Sigmoid colon (tissue), 4 donors: ENCODE measurements around the gene ZNF467.

Experiments
- POLR2A ChIP-seq, 2 donors: fragments of 450-650 bp; IDR thresholded peaks; one replicate each; pipeline ENCODE4 v1.6.1; 2016; ENCODE audit warnings: antibody characterized with exemption in 2 of 2, mild to moderate bottlenecking in 2 of 2, moderate library complexity in 2 of 2
- POLR2AphosphoS5 ChIP-seq, 4 donors: sonication (generic); formaldehyde crosslinking; IDR thresholded peaks; one replicate each; pipeline ENCODE4 v1.6.1; 2017; ENCODE audit warnings: antibody characterized with exemption in 4 of 4
- TF ChIP-seq, protein P1 (sequence below), 4 experiments: fragments of 450-650 bp in 3 of 4; fragments of 200-600 bp in 1 of 4; IDR thresholded peaks; one replicate each; pipeline ENCODE4 v1.5.1; 2016 to 2019; ENCODE audit warnings: antibody characterized with exemption in 4 of 4, mild to moderate bottlenecking in 3 of 4, moderate library complexity in 2 of 4

DNA sequence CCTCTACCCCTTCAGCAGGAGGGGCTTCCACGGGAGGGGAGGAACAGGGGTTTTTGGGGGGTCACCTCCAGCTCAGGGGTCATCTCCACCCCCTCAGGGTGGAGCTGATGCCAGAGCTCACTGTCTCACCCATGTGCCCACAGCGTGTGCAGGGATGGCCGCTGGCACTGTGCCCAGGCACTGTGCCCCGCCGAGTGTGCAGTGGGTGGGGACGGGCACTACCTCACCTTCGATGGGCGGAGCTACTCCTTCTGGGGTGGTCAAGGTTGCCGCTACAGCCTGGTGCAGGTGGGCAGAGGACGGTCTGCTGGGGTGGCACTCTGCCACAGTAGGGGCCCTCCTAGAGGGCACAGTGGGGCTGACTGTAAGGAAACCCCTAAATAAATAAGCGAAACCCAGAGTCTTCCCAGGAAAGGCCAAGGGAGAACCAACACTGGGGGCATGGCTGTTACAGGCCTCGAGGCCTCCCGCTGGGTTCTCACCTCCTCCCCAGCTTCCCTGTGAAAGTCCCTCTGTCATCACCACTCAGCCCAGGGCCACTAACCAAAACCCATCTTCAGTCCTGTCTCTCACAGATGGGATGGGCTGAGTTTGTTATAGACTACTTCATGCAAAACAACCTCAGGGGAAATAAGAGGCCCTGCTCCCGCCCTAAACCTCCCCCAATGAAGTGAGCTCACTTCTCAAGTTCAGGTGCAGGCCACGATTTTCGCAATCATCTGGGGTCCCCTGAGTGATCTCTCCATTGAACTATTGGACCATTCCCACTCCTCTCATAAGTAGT lies 7.4 kb upstream of the ZNF467 start:
- TF ChIP-seq, protein P1, sequence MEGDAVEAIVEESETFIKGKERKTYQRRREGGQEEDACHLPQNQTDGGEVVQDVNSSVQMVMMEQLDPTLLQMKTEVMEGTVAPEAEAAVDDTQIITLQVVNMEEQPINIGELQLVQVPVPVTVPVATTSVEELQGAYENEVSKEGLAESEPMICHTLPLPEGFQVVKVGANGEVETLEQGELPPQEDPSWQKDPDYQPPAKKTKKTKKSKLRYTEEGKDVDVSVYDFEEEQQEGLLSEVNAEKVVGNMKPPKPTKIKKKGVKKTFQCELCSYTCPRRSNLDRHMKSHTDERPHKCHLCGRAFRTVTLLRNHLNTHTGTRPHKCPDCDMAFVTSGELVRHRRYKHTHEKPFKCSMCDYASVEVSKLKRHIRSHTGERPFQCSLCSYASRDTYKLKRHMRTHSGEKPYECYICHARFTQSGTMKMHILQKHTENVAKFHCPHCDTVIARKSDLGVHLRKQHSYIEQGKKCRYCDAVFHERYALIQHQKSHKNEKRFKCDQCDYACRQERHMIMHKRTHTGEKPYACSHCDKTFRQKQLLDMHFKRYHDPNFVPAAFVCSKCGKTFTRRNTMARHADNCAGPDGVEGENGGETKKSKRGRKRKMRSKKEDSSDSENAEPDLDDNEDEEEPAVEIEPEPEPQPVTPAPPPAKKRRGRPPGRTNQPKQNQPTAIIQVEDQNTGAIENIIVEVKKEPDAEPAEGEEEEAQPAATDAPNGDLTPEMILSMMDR (IDR thresholded peaks at IDR 0.05) = no peak
- TF ChIP-seq POLR2A (IDR thresholded peaks at IDR 0.05) (no peak), POLR2AphosphoS5 (IDR thresholded peaks at IDR 0.05) (no peak)
